Heart right ventricle (tissue), 16 donors: Measurements from ENCODE around the gene GPC5. TPM values are rescaled to one million over a fixed set of nuclear protein-coding genes. Genes with fewer than 3 reads are reported as not detected.

ENCODE experiments used
- ATAC-seq, 8 donors: fragments of 200-7000 bp; cut with Tn5 transposase; one replicate each; pipeline ENCODE4 v1.9.1; 2020; ENCODE audit warnings: mild to moderate bottlenecking in 8 of 8, moderate library complexity in 8 of 8, moderate number of reproducible peaks in 1 of 8
- DNase-seq, 2 donors: peaks; one replicate each; pipeline ENCODE4 v3.0.0-alpha.2; 2020
- H3K27ac ChIP-seq, 10 donors: fragments of 200-600 bp; sonication (generic) in 2 of 10; one replicate each; pipeline versions ENCODE4 v1.5.0 to v1.8.0; 2020 to 2022; ENCODE audit warnings: mild to moderate bottlenecking in 3 of 10
- H3K27me3 ChIP-seq, 7 donors: fragments of 200-600 bp; one replicate each; pipeline ENCODE4 v1.8.0; 2021 to 2022; ENCODE audit warnings: mild to moderate bottlenecking in 2 of 7
- H3K36me3 ChIP-seq, 9 donors: fragments of 200-600 bp; sonication (generic) in 1 of 9; one replicate each; pipeline versions ENCODE4 v1.5.0 to v1.8.0; 2020 to 2022; ENCODE audit warnings: mild to moderate bottlenecking in 2 of 9
- H3K4me1 ChIP-seq, 9 donors: fragments of 200-600 bp; sonication (generic) in 1 of 9; one replicate each; pipeline versions ENCODE4 v1.5.0 to v1.8.0; 2020 to 2022; ENCODE audit warnings: mild to moderate bottlenecking in 4 of 9
- H3K4me3 ChIP-seq, 10 donors: fragments of 200-600 bp; sonication (generic) in 2 of 10; one replicate each; pipeline versions ENCODE4 v1.5.0 to v1.8.0; 2020 to 2022; ENCODE audit warnings: mild to moderate bottlenecking in 7 of 10, moderate library complexity in 2 of 10
- H3K9me3 ChIP-seq, 11 donors: fragments of 200-600 bp in 10 of 11; sonication (generic) in 2 of 11; one replicate each; pipeline versions ENCODE4 v1.5.0 to v1.8.0; 2013 to 2022; ENCODE audit warnings: mild to moderate bottlenecking in 2 of 11, control low read depth in 1 of 11, moderate library complexity in 1 of 11
- CTCF ChIP-seq, 9 donors: fragments of 200-600 bp; sonication (generic) in 2 of 9; IDR thresholded peaks; one replicate each; pipeline versions ENCODE4 v1.5.0 to v1.8.0; 2021 to 2022; ENCODE audit warnings: antibody characterized with exemption in 9 of 9, mild to moderate bottlenecking in 5 of 9, moderate library complexity in 1 of 9
- WGBS, 2 donors: extraction: QIAGEN DNeasy Blood & Tissue Kit; methylation state at CpG; one replicate each; pipeline ENCODE4 v1.1.7; 2013; ENCODE audit warnings: inconsistent platforms in 1 of 2; 5-methylcytosine and 5-hydroxymethylcytosine counted together
- intact Hi-C, 10 donors: fragments of 100-400 bp; cut with DNase I; formaldehyde crosslinking; loops; one replicate each; pipeline versions ENCODE4 v1.11.1 to v1.14.2; 2022
- polyA plus RNA-seq, 2 donors: library from polyadenylated mRNA; stranded (reverse); fragments of 200-250 nt; gene quantifications; one replicate each; pipeline ENCODE4 v1.2.3, GENCODE V29; 2013
- total RNA-seq, 10 donors: library from RNA; stranded (reverse); fragmentation: NEBNext Ultra II Directional in 3 of 10; extraction: Animal tissue kit (Norgen Biotek cat#: 25700) in 3 of 10; gene quantifications; one replicate each; pipeline versions ENCODE4 v1.2.1 to v1.2.4, GENCODE V29; 2021 to 2023
- donor health status: Arrhythmogenic right ventricular cardiomyopathy.
- donor health status: ischemic (EF 13 %, LVEDD 7.1; RV severe dilation, severe dysfunction).
- donor health status: healthy with polysubstance abuse.
- donor health status: DM: no; HTN: yes; CAD: no.
- donor health status: DM: no; HTN: no; CAD: no.
- donor health status: ischemic (EF 25% LVEDD 6.9; RV normal size, moderate dysfunction).
- donor health status: ischemic (EF 25% LVEDD 5.7; RV mildly dilated, moderate dysfunction).
- donor health status: healthy.
- donor health status: DM: yes; HTN: yes; CAD: no.
- donor health status: Ischemic cardiomyopathy.
- donor health status: ischemic (EF 35%, LVEDD 5.7; RV mildly dilated, moderate dysfunction).
- donor health status: nonischemic (EF 11% LVEDD 7.7; RV severe dilation, severe dysfunction).
- donor health status: DM: yes; HTN: yes; CAD: no.
- donor health status: PGD.
- donor health status: ischemic (EF 29% LVEDD 5.4; RV normal size, mild dysfunction).
- donor health status: nonischemic (EF 23%, LVEDD 6.1; RV moderate dilation, normal function).

The GPC5 gene
- total and polyA plus RNA-seq, 12 donors, result 0.01 to 3.5 (median 0.70) TPM; not detected in 1

DNA sequence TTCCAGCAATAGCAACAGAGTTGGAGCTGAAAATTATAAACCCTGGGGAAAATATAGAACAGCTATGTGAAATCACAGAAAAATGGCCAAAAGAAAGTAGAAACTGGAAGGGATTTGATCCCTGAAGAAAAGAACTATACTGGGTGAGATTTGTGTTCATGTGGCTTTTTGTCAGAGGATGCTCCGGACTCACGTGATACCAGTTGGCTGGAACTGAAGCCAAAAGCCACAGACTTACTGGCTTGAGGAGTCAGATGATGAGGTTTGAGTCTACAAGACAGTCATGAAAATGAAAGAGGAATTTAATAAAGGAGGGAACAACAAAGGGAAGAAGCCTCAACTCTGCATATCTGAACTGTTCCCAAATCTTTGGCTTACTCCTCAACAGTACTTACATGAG is 427.1 kb downstream of the GPC5 start:
- intact Hi-C loops, result no loop called here
- no peak for DNase-seq
- 75 to 83% methylated on average over 2 of the region's 2 CpGs for WGBS, 2 donors
- Histone ChIP-seq H3K27ac (no peak overlapping the region), H3K4me3 (no peak overlapping the region), H3K27me3 (no peaks in the 10 kb centered on the region), H3K4me1 (no peaks in the 10 kb centered on the region), H3K36me3 (no peaks in the 10 kb centered on the region), H3K9me3 (peaks cover 0 to 29% (median 3%) of the 10 kb centered on the region in 11 donors)
- no peak for ATAC-seq
- no peak for TF ChIP-seq CTCF (IDR thresholded peaks at IDR 0.05)

DNA sequence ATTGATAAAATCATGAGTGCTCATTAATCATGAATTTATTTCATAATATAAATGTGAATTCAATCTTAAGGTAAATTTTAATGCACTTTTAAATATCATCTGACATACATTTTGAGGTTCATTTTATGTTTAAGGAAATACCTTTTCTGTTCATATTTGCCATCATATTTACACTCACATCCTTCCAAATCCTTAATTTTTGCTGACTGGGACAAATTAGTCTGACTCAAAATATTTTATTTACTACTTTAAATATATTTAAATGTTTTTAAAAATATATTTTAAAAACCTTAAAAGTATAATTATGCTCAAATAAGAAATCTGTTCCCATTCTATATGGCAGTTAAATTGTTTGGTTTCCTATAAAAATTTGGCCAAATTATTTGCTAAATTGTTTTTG is 438.1 kb downstream of the GPC5 start:
- H3K27me3 ChIP-seq, result no peaks in the 10 kb centered on the region
- ATAC-seq, result no peak
- peaks cover 0 to 33% (median 0%) of the 10 kb centered on the region in 11 donors for H3K9me3 ChIP-seq
- H3K27ac ChIP-seq, result no peak overlapping the region
- H3K4me3 ChIP-seq, result no peak overlapping the region
- intact Hi-C loops, result no loop called here
- no peaks in the 10 kb centered on the region for H3K36me3 ChIP-seq
- H3K4me1 ChIP-seq, result no peaks in the 10 kb centered on the region
- TF ChIP-seq CTCF (IDR thresholded peaks at IDR 0.05), result no peak
- no peak for DNase-seq

GRCh38 chr13:91845612-91846011 is 447.2 kb downstream of the GPC5 start:
- intact Hi-C loops, result no loop called here
- H3K36me3 ChIP-seq, result no peaks in the 10 kb centered on the region
- no peaks in the 10 kb centered on the region for H3K9me3 ChIP-seq
- no peak for TF ChIP-seq CTCF (IDR thresholded peaks at IDR 0.05)
- DNase-seq (no peak), ATAC-seq (no peak)
- no peaks in the 10 kb centered on the region for H3K4me1 ChIP-seq
- no peak overlapping the region for H3K27ac ChIP-seq
- 47 to 55% methylated on average over 3 of the region's 3 CpGs for WGBS, 2 donors
- H3K27me3 ChIP-seq, result no peaks in the 10 kb centered on the region
- no peak overlapping the region for H3K4me3 ChIP-seq

GRCh38 chr13:91863699-91864098 is 465.3 kb downstream of the GPC5 start:
- no peak overlapping the region for H3K4me3 ChIP-seq
- intact Hi-C loops, result no loop called here
- 10 to 18% methylated on average over 1 of the region's 1 CpG for WGBS, 2 donors
- no peak for DNase-seq
- peaks cover 0 to 3% (median 0%) of the 10 kb centered on the region in 7 donors for H3K27me3 ChIP-seq
- no peak for ATAC-seq
- no peaks in the 10 kb centered on the region for H3K36me3 ChIP-seq
- no peaks in the 10 kb centered on the region for H3K9me3 ChIP-seq
- TF ChIP-seq CTCF (IDR thresholded peaks at IDR 0.05), result no peak
- H3K4me1 ChIP-seq, result no peaks in the 10 kb centered on the region
- H3K27ac ChIP-seq, result no peak overlapping the region

- Histone ChIP-seq H3K27me3 (peaks cover 0 to 3% (median 0%) of the 10 kb centered on the region in 7 donors), H3K4me1 (no peaks in the 10 kb centered on the region), H3K4me3 (no peak overlapping the region), H3K36me3 (no peaks in the 10 kb centered on the region), H3K9me3 (no peaks in the 10 kb centered on the region), H3K27ac (no peak overlapping the region)
- no peak for TF ChIP-seq CTCF (IDR thresholded peaks at IDR 0.05)
- intact Hi-C loops, result no loop called here
- DNase-seq (no peak), ATAC-seq (no peak)
Observed at GRCh38 chr13:91868351-91868750, 469.9 kb downstream of the GPC5 start.
